D721Med (cell line): ENCODE data around the gene BCL2.
"Not testable (repeated sequence)": the region's sequence is repeated elsewhere in the genome, so short reads cannot be mapped to it uniquely, and the experiment has no call there.

Experiments used
- DNase-seq: peaks from one replicate; pipeline ENCODE4 v3.0.0; 2011; ENCODE audit warnings: low spot score; ENCODE audit not compliant: insufficient read length
- FAIRE-seq: peaks from 2 replicates; lab custom pipeline; 2011; peaks lifted over from hg19 to GRCh38; lab: Jason Lieb, UNC
- TF ChIP-seq, protein P1 (sequence below): IDR thresholded peaks from 2 replicates; pipeline ENCODE4 v1.5.1; 2012; ENCODE audit warnings: mild to moderate bottlenecking, control low read depth; ENCODE audit not compliant: insufficient read depth; ENCODE audit errors: missing control alignments

The BCL2 gene

DNA sequence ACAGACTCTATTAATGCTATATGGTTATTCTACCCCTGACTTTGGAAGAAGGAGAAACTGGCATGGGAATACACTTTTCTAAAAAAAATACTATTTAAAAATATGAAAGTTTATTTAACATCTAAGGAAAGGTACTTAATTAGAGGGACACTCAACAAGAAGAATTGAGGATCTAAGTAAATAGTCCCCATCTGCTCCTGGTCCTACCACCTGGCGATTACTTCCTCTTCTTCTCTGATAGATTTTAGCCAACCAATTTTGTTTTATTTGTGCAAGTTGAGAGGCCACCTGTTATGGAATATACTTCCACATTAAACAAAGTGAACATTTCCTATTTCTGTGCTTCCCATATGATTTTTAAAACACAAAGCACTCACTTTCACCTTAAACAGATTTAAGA, 111.7 kb downstream of the BCL2 start:
- peak; percentile 91 for FAIRE-seq

DNA sequence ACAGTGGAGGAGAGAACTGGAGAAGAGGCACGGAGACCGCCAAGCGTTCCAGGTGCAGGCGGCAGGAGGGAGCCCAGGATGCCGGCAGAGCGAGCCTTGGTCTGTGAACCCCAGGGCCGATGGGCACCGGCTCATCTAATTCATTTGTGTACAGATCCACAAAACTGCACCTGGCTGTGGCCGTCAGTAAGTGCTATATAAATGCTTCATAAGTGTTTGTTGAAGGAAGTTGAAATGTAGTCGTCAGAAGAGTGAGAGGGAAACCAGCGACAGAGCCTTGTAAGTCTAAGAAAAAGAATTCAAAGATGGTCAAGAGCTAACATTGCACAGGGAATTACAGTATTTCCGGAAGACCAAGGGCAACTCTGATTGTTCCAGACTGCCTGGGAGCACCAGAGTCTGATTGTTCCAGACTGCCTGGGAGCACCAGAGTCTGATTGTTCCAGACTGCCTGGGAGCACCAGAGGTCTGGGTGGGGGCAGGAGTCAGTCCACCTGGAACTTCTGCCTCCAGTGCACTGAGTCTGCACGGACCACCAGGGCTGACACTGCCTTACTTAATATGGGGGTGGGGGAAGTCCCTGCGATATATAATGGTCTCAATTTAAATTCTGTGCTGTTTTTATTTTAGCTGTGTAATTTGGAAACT, 112.3 kb downstream of the BCL2 start:
- DNase-seq (no peak), FAIRE-seq (peak; percentile 76)
- TF ChIP-seq, protein P1, sequence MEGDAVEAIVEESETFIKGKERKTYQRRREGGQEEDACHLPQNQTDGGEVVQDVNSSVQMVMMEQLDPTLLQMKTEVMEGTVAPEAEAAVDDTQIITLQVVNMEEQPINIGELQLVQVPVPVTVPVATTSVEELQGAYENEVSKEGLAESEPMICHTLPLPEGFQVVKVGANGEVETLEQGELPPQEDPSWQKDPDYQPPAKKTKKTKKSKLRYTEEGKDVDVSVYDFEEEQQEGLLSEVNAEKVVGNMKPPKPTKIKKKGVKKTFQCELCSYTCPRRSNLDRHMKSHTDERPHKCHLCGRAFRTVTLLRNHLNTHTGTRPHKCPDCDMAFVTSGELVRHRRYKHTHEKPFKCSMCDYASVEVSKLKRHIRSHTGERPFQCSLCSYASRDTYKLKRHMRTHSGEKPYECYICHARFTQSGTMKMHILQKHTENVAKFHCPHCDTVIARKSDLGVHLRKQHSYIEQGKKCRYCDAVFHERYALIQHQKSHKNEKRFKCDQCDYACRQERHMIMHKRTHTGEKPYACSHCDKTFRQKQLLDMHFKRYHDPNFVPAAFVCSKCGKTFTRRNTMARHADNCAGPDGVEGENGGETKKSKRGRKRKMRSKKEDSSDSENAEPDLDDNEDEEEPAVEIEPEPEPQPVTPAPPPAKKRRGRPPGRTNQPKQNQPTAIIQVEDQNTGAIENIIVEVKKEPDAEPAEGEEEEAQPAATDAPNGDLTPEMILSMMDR, result no peak

More for the DNA sequence above, 111.7 kb downstream of the BCL2 start:
- no peak for DNase-seq
- TF ChIP-seq, protein P1, result no peak

DNA sequence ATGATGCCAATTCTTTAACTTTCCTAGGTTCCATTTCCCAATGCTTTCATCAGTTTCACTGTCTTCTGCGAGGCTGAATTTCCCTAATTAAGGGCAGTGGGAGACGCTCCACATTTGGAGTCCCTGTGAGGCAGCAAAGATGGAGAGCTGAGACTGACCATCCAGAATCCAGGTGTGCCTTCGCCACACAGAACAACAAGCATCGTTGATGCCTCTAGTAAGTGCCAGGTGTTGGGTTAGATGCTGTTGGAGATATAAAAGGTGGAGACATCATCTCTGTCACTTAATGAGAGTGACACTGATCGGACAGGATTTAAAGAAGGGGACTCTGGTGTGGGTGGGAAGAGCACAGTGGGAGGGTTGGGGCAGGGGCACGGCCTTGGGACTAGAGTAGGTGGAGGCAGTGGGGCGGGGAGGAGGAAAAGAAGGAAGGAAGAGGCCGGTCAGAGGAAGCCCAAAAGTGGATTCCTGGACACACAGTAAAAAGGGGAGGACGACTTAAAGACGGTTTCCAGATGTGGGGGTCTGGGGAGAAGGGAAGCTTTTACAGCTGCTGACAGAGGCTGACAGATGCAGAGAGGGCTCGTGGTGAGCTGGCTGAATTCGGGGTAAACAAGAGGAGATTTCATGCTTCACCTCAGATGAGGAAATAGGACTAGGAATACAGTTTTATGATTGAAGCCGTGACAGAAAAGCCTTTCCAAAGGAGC, 113.0 kb downstream of the BCL2 start:
- no peak for FAIRE-seq
- no peak for DNase-seq
- TF ChIP-seq, protein P1, result no peak

DNA sequence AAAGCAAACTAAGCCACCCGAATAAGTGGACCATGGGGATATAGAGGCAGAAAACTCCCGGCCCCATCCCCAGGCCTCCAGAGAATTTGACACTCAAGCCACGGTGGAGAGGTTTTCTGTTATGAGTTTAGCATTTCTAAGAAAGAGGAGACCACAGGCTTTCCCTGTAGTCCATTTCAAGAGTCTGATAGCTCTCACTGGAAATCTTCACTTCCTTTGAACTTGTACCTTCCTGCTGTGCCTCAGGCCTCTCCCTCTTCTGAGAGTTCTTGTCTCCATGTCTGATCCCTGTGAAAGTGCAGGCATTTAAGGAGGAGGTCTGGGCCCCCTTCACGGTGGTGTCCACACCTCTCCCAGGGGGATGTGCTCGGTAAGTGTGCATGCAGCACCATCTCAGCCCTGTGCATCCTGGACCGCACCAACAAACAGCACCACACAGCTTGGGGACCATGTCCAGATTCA, 113.7 kb downstream of the BCL2 start:
- TF ChIP-seq, protein P1, result no peak
- DNase-seq (no peak), FAIRE-seq (no peak)

DNA sequence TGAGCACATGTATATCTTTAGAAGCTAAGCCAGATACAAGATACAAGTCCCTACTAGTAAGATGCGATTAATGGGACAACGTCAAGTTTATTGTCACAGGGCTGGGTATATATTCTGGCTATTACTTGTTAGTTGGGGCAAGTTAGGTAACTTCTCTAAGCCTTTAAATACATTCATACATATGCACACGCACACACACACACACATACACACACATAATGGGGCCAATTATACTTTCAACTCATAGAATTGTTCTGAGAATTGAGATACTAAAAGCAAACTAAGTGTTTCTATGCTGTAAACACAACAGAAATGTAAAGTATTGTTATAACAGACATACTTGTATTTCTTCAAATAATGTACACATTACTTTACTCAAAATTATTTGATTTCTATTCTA, 116.1 kb downstream of the BCL2 start:
- FAIRE-seq (peak; percentile 97), DNase-seq (no peak)
- TF ChIP-seq, protein P1, result no peak

DNA sequence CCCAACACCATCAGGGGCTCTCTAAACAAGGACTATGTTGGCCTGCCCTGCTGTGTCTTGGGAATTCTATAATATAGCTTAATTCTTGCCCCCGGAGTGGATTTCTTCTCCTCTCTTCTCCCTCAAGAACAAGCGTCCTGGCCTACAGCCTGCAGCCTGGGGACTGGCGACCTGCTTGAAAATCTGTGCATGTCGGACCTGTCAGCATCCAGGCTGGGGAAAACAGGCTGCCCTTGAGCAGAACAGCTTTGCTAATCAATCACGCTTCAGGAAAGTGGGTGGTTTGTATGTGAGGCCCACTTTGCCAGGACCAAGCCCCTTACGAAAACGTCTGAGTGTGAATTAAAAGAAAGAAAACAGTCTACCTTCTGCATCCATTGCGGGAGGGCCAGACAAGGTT, 116.7 kb downstream of the BCL2 start:
- FAIRE-seq (peak; percentile 38), DNase-seq (no peak)
- TF ChIP-seq, protein P1, result no peak

DNA sequence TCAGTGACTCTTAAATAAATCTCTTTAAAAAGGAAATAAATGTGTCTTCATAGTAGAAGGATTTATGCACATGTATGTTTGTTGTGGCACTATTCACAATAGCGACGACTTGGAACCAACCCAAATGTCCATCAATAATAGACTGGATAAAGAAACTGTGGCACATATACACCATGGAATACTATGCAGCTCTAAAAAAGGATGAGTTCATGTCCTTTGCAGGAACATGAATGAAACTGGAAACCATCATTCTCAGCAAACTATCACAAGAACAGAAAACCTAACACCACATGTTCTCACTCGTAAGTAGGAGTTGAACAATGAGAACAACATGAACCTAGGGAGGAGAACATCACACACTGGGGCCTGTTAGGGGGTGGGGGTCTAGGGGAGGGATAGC, 118.1 kb downstream of the BCL2 start:
- FAIRE-seq, DNase-seq: not testable (repeated sequence)
